MCF 10A (cell line): ENCODE results near the gene SMIM44. TPM values are rescaled to one million over a fixed set of nuclear protein-coding genes. Genes with fewer than 3 reads are reported as not detected.

Source experiments
- BruUV-seq: library from RNA; stranded (reverse); fragments of 400-500 nt; replicated peaks from 2 replicates; lab custom pipeline; 2021; lab: Mats Ljungman, UMichigan
- CTCF ChIA-PET: fragments of 300-600 bp; sonication (Branson Sonifier 250); formaldehyde crosslinking; extraction: SDS; loops from one replicate; lab custom pipeline; 2021; ENCODE audit warnings: antibody characterized with exemption, inconsistent platforms; lab: Yijun Ruan, JAX
- POLR2A ChIA-PET: fragments of 300-600, 350-650 bp; sonication (Branson Sonifier 250); formaldehyde crosslinking; extraction: SDS; loops from one replicate; lab custom pipeline; 2020; ENCODE audit warnings: antibody characterized with exemption, inconsistent platforms; lab: Yijun Ruan, JAX
- DNase-seq: peaks from one replicate; pipeline ENCODE4 v3.0.0-alpha.2; 2018; ENCODE audit not compliant: unreplicated experiment
- H3K27ac Mint-ChIP-seq: one replicate; pipeline ENCODE4 v1.8.0; 2022; ENCODE audit warnings: mild to moderate bottlenecking, low read depth, mixed read lengths; ENCODE audit not compliant: unreplicated experiment
- H3K27me3 Mint-ChIP-seq: one replicate; pipeline ENCODE4 v1.8.0; 2022; ENCODE audit warnings: mixed read lengths; ENCODE audit not compliant: insufficient read depth, unreplicated experiment
- H3K36me3 Mint-ChIP-seq: one replicate; pipeline ENCODE4 v1.8.0; 2022; ENCODE audit warnings: mild to moderate bottlenecking, moderate library complexity, mixed read lengths; ENCODE audit not compliant: insufficient read depth, unreplicated experiment
- H3K4me1 Mint-ChIP-seq: one replicate; pipeline ENCODE4 v1.8.0; 2022; ENCODE audit warnings: mixed read lengths; ENCODE audit not compliant: insufficient read depth, unreplicated experiment
- H3K4me3 Mint-ChIP-seq: one replicate; pipeline ENCODE4 v1.8.0; 2022; ENCODE audit warnings: mild to moderate bottlenecking, moderate library complexity, mixed read lengths; ENCODE audit not compliant: unreplicated experiment
- H3K9me3 Mint-ChIP-seq: one replicate; pipeline ENCODE4 v1.8.0; 2022; ENCODE audit warnings: mixed read lengths; ENCODE audit not compliant: unreplicated experiment
- CTCF ChIP-seq: fragments of 200-600 bp; IDR thresholded peaks from one replicate; pipeline ENCODE4 v1.8.0; 2022; ENCODE audit warnings: antibody characterized with exemption, mild to moderate bottlenecking; ENCODE audit not compliant: unreplicated experiment
- intact Hi-C: fragments of 100-400 bp; cut with micrococcal nuclease; formaldehyde crosslinking; loops from 2 replicates; pipeline ENCODE4 v1.14.1; 2022
- total RNA-seq: library from RNA; stranded (reverse); gene quantifications from 2 replicates; pipeline ENCODE4 v1.2.3, GENCODE V29; 2022

The SMIM44 gene
- total RNA-seq, 1 experiment from 2014 or later = not detected

- peak; percentile 8 for DNase-seq
- ChIA-PET CTCF (no interaction called here), POLR2A (interaction anchor here (0.7 to 1.0 kb wide), 2 partner anchors 49 to 513 kb away, joined by 3 to 4 read pairs; partner anchors contain the start of gene MFSD12)
- intact Hi-C loops = no loop called here
- peak overlapping the region; percentile 97 for H3K27ac Mint-ChIP-seq
- TSS peak; percentile 39 for BruUV-seq
- H3K4me3 Mint-ChIP-seq = peak overlapping the region; percentile 83
- H3K4me1 Mint-ChIP-seq = peaks cover 19% of the 10 kb centered on the region
- no peaks in the 10 kb centered on the region for H3K27me3 Mint-ChIP-seq
- no peak for TF ChIP-seq CTCF
- peaks cover 6% of the 10 kb centered on the region for H3K36me3 Mint-ChIP-seq
- H3K9me3 Mint-ChIP-seq = no peaks in the 10 kb centered on the region
These were observed 24.3 kb upstream of the SMIM44 start for GRCh38 chr19:3507371-3508120.

- Mint-ChIP-seq H3K36me3 (peaks cover 6% of the 10 kb centered on the region), H3K4me1 (peaks cover 19% of the 10 kb centered on the region), H3K4me3 (peak overlapping the region; percentile 83), H3K9me3 (no peaks in the 10 kb centered on the region), H3K27ac (peak overlapping the region; percentile 97), H3K27me3 (no peaks in the 10 kb centered on the region)
- intact Hi-C loops = no loop called here
- POLR2A ChIA-PET = interaction anchor here (0.7 to 1.0 kb wide), 5 partner anchors 32 to 1854 kb away, joined by 3 to 4 read pairs (median 3); partner anchors contain the start of genes DAPK3, MFSD12 and TCF3
- no TSS peak for BruUV-seq
- peak; percentile 25 for DNase-seq
- CTCF ChIA-PET = no interaction called here
- TF ChIP-seq CTCF = no peak
These were observed 23.4 kb upstream of the SMIM44 start for GRCh38 chr19:3506384-3507340.

DNA sequence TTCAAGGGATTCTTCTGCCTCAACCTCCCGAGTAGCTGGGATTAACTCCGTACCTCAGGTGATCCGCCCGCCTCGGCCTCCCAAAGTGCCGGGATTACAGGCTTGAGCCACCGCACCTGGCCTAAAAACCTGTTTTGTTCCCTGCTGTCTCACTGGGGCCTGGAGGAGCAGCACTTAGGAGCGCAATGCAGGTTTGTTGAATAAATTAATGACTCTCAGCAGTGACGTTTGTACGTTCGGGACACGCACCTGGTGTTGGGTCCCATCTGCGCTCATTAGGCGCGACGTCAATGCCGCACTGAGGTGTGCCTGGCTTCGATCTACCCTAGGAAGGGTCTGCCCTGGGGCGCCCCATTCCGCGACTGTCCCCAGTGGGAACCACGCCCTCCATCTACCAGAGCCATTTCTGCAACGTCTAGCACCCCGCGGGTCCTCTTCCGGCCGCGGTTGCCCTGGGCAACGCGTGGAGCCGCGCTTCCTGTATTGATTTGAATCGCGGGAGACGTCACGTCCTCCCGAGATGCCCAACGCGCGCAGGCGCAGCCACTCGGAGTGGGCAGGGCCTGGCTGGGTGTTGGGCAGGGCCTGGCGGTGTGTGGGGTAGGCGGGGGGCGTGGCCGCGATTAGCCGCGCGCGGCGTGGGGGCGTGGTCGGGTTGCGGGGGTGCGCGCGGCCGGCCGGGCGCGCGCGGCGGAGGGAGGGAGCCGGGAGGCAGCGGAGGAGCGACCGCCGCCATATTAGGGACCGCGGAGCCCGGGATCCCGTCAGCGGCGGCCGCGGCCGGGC is 22.6 kb upstream of the SMIM44 start, which contains the start of gene FZR1:
FZR1 (plus strand) TSS at position 714 of the 786 bp plus-strand sequence. CDS start 16,679 bp downstream, outside the sequence.
- CTCF ChIA-PET = no interaction called here
- BruUV-seq = TSS peak; percentile 88

More for the DNA sequence above, 22.6 kb upstream of the SMIM44 start, which contains the start of gene FZR1:
- Mint-ChIP-seq H3K4me1 (peaks cover 23% of the 10 kb centered on the region), H3K9me3 (no peaks in the 10 kb centered on the region), H3K36me3 (peaks cover 6% of the 10 kb centered on the region), H3K4me3 (peak within 1 kb of the TSS; percentile 83), H3K27me3 (no peaks in the 10 kb centered on the region), H3K27ac (peak within 1 kb of the TSS; percentile 97)
- peak; percentile 99 for DNase-seq
- intact Hi-C loops = no loop called here
- POLR2A ChIA-PET = interaction anchor here (0.9 to 1.0 kb wide), 2 partner anchors 465 to 1854 kb away, joined by 3 read pairs; partner anchors contain the start of genes DAPK3 and TCF3
- no peak for TF ChIP-seq CTCF
